C4-2B (cell line): ENCODE data around the gene PLXNA2.

Experiments
- CTCF ChIP-seq: fragments of 450-650 bp; conservative IDR thresholded peaks from 2 replicates; pipeline ENCODE4 v1.5.1; 2017; ENCODE audit warnings: mild to moderate bottlenecking
- ZFX ChIP-seq: fragments of 450-650 bp; IDR thresholded peaks from 2 replicates; pipeline ENCODE4 v1.6.1; 2017

- TF ChIP-seq CTCF (no peak), ZFX (no peak)
These were observed 24.6 kb upstream of the PLXNA2 start for GRCh38 chr1:208268541-208269337.
